ENCODE measurements around the gene PLGRKT.

DNA sequence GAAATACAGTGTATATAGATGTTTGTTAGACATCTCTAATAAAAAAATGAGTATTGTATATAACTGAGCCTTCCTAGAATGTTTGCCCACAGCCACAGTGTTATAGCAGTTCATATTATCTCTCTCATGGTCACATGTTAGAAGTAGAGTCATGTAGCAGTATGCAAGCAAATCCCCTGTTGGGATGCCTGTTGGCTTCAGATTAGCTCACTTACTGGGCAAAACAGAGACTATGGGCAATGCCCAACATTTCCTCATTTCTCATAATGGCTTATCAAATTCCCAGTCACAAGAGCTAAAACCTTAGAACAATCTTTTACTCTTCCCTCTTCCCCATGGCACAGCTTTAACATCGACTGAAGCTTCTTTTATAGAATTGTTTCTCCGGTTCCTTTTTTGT, 45.6 kb upstream of the PLGRKT start:
- TF ChIP-seq, protein P1, sequence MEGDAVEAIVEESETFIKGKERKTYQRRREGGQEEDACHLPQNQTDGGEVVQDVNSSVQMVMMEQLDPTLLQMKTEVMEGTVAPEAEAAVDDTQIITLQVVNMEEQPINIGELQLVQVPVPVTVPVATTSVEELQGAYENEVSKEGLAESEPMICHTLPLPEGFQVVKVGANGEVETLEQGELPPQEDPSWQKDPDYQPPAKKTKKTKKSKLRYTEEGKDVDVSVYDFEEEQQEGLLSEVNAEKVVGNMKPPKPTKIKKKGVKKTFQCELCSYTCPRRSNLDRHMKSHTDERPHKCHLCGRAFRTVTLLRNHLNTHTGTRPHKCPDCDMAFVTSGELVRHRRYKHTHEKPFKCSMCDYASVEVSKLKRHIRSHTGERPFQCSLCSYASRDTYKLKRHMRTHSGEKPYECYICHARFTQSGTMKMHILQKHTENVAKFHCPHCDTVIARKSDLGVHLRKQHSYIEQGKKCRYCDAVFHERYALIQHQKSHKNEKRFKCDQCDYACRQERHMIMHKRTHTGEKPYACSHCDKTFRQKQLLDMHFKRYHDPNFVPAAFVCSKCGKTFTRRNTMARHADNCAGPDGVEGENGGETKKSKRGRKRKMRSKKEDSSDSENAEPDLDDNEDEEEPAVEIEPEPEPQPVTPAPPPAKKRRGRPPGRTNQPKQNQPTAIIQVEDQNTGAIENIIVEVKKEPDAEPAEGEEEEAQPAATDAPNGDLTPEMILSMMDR (IDR thresholded peaks at IDR 0.05; ENCODE audit: low read depth, low read length, poor library complexity, severe bottlenecking) = no peak
- TF ChIP-seq EZH2phosphoT487 (IDR thresholded peaks at IDR 0.05; ENCODE audit: borderline replicate concordance, low read length) = no peak

Data from DOHH2 (cell line).